NCI-H187 (cell line): ENCODE data around the gene RFTN1.

Experiments used
- DNase-seq, 2 experiments: peaks; one replicate each; lab custom pipeline; 2025; lab: John Stamatoyannopoulos, UW

Gene RFTN1

DNA sequence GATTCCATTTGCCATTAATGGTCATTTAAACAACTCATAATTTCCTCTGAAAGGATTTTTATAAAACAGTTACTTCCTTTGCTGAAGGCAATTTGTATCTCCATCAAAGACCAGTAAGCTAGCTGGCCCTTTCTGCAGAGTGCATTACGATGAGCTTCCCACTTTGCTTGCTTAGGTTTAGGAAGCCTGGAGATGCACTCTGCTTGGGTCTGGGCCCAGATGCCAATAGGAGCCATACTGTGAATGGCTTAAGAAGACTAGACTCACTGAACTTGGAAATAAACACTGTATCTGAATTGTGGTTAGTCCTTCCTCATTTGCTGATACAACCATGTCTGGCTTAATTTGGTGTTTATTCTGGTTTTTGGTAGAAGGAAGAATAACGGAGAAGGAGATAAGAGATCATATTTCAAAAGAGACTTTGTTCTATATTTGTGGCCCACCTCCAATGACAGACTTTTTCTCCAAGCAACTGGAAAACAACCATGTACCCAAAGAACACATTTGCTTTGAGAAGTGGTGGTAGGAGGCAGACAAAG, 210.4 kb downstream of the RFTN1 start:
- DNase-seq: no peak

DNA sequence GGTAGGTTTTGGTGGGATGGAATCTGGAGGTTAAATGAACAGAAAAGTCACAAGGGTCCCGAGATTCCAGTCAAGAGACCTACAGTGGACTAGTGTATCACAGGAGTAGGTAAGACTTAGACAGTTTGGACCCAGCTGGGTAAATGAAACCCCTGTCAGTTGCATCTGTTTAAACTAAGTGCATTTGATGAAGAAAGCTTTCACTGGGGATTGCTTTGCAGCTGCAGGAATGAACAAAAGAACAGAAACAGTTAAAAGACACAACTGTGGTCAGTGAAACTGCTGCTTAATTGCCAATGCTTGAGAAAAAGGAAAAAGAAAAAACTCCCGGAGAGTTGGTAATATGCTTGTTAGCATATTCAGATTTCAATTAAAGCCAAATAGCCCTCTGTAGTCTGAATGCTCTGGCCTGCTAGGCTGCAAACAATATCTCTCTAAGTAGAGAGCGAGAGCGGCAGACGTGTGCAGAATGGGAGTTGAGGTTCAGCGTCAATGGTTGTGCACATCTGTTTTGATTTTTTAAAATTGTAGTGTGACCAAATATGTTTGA, 211.3 kb downstream of the RFTN1 start:
- no peak for DNase-seq

DNA sequence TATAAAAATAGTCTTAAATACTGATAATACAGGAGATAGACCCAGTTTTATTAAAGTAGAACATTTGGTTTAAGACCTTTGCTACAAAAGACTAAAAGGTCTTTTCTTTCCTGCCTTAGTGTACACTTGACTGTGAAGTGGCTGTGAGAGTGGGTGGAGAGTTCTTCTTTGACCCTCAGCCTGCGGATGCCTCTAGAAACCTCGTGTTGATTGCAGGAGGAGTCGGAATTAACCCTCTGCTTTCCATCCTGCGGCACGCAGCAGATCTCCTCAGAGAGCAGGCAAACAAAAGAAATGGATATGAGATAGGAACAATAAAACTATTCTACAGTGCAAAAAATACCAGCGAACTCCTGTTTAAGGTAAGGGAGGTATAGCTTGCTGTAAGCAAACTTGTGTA, 212.0 kb downstream of the RFTN1 start:
- peak in 1 of 2 experiments; percentile 5 for DNase-seq

DNA sequence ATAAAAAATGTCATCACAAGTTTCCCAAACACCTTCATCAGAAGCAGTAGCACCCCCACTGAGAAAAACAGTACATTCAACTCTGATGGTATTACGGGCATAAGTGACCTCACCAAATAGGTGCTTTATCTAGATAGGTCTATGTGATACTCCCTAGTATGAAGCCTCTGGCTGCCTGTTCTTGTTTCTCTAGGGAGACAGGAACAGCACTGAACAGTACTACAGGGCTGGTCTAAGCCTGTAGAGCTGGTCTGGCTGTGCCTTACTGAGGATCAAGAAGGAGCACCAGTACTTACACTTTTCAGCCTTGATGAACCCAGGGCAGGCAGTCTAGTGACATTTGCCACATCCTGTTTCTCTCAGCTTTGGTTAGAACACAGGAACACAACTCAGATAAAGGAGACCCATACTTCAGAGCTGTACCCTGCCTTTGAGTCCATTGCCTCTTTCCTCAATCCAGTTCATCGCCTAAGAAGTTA, 212.6 kb downstream of the RFTN1 start:
- no peak for DNase-seq

DNA sequence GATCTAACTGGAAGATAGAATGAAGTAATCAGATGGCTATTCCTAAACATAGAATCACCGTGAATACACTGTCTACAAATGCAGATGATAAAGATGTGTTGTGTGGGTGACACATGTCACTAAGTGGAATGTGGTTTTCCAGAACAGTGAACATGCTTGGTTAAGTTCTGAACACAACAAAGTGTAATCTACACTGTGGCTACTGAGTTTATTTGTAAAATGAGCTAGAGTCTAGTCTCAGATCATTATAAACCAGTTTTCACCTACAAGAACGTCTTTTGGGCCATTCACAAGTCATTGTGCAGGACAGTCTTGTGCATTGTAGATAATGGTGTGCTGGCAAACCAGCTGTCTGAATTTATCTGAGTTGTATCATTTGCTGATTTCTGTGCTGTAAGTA, 213.2 kb downstream of the RFTN1 start:
- no peak for DNase-seq

DNA sequence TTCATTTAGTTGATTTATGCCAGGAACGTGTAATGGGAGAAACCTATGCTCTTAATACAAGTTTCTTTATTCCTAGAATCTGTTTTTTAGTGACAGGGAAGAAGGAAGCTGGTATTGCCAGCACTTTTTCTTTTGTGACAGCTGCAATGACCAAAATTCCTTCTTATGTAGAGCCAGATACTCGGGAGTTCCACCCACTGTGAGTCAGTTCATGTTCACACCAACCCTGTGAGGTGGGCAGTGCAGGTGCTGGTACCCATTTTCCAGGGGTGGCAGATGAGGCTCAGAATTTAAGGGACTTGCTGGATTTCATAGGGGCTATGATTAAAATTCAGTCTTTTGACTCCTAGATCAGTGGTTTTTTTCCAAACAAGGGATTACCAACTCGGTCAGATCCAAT, 213.8 kb downstream of the RFTN1 start:
- DNase-seq: no peak

DNA sequence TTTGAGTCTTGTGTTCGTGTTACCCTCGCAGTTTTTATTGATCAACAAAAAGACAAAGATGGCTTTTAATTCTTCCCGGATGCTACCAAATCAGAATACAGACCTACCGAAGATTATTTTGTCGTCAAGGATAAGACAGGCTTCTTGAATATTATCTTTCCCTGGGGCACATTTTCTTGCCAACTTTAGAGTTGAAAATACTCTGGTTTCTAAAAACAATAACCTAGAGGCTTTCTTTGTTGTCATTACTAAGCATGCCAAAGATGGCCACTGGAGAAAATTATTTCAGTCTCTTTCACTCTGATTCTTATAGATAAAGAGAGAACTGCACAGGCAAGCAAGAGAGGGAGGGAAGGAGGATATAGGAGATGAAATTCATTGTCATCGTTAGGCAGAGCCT, 214.6 kb downstream of the RFTN1 start:
- no peak for DNase-seq

DNA sequence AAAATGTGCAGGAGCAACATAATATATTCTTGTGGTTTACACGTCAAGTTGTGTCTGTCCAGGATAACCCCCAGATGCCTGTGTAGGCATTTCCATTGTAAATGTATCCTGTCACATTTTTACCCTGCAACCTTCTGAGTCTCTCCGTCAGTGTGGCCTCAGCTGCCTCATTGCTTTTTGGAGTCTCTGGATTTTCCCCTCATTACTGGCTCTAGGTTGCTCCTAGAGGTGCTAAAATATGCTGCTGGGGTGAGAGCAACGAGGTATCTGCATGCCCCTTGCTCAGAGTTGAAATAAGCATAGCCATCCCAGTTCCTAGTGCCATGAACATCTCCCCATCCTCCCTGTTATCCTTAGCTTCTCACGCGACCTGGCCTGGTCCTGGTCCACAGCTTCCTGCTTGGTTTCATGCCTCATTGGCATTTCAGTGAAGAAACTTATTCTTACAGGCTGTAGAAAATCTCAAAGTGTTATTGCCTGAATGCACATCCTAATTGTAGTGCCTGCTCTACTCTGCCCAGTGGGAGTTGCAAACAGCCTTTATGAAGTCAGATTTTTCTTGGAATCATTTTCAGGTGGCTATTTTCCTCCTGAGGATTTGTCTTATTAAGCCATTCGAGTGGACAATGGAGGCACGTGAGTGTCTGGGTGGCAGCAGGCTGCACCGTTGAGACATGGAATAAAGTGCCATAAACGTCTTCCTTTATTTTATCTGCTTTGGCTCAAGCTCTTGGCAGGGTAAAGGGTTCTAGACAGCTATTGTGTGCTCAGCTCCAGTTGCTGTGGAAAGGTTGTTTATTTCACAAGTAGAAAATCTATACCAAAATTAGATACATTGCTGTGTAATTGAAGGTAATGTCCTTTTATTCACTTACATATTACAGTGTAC, 215.3 kb downstream of the RFTN1 start:
- DNase-seq: no peak

DNA sequence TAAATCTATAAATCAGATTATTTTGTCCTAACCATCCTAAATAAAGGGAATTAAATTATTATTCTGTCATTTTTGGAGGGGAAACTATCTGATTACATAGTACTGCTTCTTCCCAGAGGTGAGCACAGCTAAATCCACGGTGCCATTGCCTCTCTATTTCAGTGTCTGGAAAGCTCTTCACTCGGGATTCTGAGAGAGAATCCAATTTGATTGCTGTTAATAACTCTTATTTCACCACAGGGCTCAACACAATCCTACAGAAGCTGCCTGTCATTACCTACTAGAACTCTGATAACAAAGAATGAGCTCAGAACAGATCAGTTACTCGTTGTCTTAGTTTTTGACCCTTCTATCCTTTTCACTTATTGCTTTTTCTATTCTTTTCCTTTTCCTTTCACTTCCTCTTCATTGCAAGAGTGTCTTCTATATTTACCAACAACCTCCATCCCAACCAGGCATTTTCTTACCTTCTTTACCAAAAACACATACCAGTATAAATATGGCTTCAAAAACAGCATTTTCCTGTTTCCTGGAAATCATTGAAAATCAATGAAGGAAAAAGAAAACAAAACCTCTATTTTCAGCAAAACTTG, 218.1 kb downstream of the RFTN1 start:
- no peak for DNase-seq

DNA sequence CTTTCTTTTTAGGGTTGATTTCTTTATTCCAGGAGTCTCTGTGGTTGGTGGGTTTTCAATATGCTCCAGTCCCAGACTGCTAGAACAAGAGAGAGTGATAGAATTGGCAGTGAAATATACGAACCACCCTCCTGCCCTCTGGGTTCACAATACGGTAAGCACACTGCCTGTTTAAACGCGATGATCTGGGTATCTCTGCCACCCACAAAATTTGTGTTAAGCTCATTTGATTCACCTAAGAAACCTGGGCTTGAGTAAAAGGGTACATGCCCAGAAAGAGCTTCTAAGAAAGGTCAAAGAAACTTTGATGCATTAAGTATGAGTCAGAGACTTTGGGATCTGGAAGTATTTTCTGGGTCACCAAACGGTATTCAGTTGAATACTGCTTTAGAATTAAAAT, 218.7 kb downstream of the RFTN1 start:
- DNase-seq: no peak

DNA sequence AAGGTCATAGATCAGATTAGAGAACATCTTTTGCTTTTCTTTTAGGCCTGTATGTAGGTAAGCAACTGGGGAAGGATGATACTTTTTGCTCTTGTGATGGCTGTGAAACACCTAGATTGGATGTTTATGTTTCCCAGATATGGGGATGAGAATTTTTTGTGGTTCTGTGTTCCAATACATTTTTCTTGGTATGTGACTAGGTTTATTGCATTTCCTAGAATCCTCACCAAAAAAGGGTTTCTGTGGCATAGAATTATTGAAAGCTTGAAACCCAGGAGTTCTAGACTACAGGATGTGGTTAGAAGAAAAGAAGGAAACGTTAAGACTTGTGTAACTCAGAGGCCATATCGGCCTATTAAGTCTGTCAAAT, 222.7 kb downstream of the RFTN1 start:
- no peak for DNase-seq

DNA sequence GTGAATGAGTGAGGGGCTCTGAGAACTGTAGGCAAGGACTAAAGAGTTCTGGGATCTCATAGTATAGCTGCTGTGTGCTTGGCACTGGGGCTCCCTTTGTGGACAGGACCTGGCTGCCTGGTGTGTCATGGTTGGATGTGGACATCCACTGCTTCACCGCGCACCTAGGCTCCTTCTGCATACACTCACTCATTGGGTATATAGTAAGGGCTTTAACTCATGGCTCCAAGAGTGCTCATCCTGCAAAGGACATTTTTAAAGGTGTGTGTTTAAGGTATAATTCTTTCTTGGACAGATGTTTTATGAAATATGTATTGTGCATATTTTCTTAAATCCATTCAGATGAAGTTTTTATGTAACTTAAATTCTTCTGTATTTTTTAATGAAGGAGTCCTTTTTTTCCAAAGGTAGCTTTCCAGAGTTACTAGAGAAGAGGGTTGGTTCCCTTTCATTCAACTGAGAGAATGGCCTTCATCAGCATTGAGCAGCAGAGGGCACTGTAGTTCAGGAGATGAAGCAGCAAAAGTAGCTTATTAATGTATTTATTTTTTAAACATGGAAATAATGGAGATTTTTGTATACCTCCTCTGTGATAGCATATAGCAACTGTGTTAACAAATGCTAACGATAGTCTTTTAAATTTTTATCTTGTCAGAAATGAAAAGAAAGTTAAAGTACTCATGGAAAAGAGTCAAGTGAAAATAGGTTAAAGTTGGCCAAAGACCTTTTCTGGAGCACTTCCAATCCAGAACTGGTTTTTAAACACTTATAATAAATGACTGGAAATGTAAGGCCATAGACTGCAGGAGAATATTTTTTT, 223.3 kb downstream of the RFTN1 start:
- DNase-seq: no peak

DNA sequence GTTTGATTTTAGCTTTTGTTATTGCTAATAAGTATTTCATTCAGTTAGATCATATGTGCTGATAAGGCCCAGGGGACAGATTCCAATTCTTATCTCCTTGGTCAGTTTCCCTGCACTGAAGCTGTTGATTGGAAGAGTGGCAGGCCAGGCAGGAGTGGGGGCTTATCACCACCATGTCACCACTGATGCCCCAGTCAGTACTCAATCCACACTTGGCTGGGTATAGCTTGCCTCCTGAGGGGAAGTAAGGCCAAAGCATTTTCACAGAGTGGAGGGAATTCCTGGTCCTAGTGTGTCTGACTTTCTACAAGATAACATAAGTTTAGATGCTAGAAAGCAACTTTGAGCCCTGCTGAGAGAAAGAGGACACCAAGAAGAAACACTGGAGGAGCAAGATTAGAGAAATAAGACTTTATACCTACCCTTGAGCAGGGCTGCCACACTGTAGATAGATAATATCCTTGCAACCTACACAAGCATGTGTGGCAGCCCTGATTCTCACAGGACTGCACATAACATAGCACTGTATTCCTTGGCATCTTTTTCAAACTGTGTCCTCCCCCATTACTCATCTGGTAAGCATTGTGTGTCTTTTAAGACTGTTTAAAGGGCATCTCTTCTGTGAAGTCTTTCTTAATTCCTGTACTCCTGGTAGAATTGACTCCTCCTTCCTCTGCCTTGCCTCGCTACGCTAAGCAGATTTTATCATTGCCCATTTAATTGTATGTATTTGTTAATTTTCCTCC, 224.2 kb downstream of the RFTN1 start:
- no peak for DNase-seq

DNA sequence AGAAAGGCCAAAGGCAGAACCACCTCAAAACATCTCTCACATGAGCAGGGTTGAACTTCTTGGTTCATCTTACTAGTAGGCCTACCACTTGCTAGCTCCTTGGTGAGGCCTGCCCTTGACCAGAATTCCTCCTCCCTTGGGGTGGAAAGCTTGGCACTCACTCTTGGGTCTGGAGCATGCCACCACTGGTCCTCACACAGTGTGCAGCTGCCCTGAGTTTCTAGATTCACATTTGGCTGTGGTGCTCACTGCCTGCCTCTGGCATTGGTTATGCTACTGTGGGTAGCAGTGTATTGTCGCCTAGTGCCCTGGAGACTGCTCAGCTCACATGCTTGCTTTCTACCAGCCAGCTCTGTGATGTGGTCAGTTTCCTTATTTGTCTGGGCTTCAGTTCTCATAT, 224.8 kb downstream of the RFTN1 start:
- no peak for DNase-seq

DNA sequence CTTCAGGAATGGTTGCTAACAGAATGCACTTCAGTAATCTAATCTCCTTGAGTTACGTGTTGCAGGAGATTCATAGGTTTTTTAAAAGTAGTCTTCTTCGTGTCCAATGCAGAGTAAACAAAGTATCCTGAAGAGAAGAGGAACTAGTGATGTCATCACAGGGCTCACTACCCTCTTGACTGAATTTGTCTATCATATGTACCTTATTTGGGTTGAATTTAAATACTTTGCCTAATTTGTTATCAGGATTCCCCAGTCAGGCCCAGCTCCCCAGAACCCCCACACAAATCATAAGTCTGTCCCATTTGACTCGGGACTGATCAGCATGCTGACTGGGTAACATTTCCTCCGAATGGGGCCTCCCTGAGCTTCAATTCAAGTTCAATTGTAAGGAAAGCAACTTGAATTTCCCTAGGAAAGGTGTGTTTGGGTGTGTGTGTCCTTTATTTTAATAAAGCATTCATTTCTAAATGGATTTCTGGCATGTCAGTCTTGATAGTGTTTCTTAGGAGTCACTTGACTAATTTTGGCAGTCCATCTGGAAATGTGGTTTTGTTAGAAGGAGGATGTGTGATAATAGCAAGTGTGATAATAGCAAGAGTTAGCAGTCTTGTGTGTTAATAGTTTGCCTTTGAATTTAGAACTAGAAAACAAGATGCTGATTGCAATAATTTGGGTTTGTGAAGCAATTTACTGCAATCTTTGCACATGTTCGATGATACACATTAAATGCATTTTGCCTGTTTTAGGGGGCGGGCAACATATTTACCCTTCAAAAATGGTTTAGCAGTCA, 226.6 kb downstream of the RFTN1 start:
- no peak for DNase-seq

DNA sequence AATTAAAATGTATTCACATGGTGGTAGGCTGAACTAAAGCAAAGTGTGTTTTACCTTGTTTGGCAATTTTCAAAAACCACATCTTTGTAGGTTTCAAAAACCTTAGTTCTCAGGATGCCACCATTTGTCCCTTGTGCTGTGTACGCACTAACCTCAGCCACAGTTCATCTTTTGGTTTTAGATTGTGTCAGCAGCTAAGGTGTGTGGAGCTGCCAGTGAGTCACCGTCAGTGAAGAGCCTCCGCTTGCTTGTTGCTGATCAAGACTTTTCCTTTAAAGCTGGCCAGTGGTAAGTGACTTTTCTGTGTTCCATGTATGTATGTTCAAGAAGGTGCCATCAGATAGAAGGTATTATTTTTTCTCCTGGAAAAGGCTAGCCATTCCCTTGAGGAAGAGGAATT, 227.3 kb downstream of the RFTN1 start:
- no peak for DNase-seq

DNA sequence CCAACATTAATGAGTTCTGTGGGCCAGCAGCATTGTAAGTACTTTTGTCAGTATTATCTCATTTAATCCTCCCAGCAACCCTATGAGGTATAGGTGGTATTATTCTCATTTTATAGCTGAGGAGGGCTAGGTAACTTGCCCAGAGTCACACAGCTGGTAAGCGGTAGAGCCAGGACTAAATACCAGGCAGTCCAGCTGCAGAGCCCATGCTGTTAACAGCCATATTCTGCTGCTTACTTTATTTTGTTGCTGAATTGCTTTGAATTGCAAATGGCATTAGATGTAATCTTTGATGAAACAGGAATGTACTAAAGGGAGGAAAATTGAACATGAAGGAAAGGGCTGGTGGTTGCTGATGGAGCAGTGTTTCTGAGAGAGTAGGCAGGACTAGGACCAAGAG, 228.9 kb downstream of the RFTN1 start:
- no peak for DNase-seq

DNA sequence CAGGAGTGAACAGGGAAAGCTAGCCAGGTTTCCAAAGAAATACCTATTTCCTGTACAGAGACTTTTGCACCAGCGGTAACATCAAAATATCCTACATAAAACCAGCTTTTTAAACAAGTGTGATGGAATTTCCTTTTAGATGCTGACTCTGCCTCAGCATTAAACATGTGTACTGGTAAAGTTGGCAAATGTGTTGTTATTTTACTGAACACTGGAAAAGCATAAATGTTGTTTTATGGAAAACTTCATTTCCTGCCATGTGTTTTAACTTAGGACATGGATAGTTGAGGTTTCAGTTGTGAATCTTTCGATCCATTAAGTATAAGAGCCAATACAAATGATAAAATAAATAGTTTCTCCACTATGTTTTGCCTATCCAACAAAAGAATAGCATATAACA, 232.8 kb downstream of the RFTN1 start:
- DNase-seq: no peak

DNA sequence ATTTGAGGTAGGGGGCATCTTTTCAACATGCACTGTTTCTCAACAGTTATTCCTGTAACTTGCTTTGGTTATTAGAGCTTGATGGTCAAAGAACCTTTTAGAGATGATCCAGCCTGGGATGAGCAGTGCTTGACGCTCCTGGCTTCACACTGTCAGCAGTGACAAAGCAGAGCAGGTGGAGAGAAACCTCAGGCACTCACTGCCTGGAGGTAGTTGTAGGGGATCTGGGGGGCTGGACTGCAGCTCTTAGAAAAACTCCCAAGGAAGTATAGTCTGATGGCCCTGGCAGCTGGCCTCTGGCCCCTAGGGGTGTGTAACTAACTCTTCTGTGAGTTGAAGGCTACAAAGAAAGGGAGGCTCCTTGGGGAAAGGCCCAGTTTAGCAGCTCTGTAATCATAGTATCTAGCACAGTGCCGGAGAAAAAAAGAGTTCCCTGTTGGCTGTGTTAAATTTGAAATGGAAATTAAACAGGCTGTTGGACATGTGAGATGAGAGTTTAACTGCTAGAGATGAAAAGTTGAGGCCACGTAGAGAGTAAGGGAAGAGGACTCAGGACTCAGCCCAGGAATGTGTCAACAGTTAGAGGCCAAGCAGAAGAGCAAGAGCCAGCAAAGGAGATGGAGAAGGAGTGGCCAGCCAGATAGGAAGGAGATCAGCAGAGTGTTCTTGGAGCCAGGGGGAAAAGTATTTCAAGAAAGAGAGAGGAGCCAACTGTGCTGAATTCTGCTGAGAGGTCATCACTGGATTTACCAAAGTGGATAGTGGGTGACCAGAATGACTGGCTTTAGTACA, 234.3 kb downstream of the RFTN1 start:
- DNase-seq: no peak

DNA sequence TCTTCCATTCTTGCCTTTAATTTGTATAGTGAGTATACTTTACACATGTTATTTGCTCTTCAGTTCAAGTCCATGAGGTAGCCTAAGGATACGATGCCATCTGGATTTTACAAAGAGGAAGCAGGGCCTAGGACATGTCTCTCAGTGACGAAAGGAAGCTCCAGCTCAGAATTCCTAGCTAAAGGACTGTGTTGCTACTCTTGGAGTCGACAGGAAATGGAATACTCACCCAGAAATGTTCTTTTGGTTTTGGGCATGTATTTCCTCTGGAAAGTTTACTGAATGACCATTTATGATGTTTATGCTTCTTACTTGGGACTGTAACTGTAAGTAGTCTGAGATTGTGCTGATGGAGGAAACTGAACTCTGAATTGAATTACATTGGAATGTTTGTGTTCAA, 236.0 kb downstream of the RFTN1 start:
- no peak for DNase-seq
